ENCODE data around the gene DICER1.
"Not testable (repeated sequence)": the region's sequence is repeated elsewhere in the genome, so short reads cannot be mapped to it uniquely, and the experiment has no call there.

DNA sequence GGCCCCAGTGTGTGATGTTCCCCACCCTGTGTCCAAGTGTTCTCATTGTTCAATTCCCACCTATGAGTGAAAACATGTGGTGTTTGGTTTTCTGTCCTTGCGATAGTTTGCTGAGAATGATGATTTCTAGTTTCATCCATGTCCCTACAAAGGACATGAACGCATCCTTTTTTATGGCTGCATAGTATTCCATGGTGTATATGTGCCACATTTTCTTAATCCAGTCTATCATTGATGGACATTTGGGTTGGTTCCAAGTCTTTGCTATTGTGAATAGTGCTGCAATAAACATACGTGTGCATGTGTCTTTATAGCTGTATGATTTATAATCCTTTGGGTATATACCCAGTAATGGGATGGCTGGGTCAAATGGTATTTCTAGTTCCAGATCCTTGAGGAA, 18.3 kb upstream of the DICER1 start:
- TF ChIP-seq, protein P1, sequence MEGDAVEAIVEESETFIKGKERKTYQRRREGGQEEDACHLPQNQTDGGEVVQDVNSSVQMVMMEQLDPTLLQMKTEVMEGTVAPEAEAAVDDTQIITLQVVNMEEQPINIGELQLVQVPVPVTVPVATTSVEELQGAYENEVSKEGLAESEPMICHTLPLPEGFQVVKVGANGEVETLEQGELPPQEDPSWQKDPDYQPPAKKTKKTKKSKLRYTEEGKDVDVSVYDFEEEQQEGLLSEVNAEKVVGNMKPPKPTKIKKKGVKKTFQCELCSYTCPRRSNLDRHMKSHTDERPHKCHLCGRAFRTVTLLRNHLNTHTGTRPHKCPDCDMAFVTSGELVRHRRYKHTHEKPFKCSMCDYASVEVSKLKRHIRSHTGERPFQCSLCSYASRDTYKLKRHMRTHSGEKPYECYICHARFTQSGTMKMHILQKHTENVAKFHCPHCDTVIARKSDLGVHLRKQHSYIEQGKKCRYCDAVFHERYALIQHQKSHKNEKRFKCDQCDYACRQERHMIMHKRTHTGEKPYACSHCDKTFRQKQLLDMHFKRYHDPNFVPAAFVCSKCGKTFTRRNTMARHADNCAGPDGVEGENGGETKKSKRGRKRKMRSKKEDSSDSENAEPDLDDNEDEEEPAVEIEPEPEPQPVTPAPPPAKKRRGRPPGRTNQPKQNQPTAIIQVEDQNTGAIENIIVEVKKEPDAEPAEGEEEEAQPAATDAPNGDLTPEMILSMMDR (IDR thresholded peaks at IDR 0.05; ENCODE audit: low read depth, low read length) = not testable (repeated sequence)
- not testable (repeated sequence) for TF ChIP-seq EZH2phosphoT487 (IDR thresholded peaks at IDR 0.05; ENCODE audit: low read depth)
